B cell (primary cell): ENCODE measurements around the gene CLEC19A. TPM values are rescaled to one million over a fixed set of nuclear protein-coding genes. Genes with fewer than 3 reads are reported as not detected.

Experiments
- ATAC-seq: fragments of 200-7000 bp; cut with Tn5 transposase; one replicate; pipeline ENCODE4 v1.10.0; 2021; ENCODE audit warnings: low read depth, mild to moderate bottlenecking, moderate number of reproducible peaks, moderate library complexity
- CTCF ChIA-PET: fragments of 350-600 bp; sonication (Branson Sonifier 250); formaldehyde crosslinking; loops from one replicate; lab custom pipeline; 2021; ENCODE audit warnings: antibody characterized with exemption, inconsistent platforms; lab: Charles Lee
- POLR2A ChIA-PET: fragments of 350-600 bp; sonication (Branson Sonifier 250); formaldehyde crosslinking; loops from one replicate; lab custom pipeline; 2021; ENCODE audit warnings: antibody characterized with exemption; lab: Charles Lee
- DNase-seq: peaks from one replicate; pipeline ENCODE4 v3.0.0; 2013
- H2AFZ ChIP-seq: 2 replicates; pipeline ENCODE4 v1.6.1; 2012; ENCODE audit warnings: mild to moderate bottlenecking, low read depth, low read length; ENCODE audit not compliant: insufficient read depth, poor library complexity, severe bottlenecking
- H3K27ac ChIP-seq, 2 donors: 1 replicate in 1 of 2; 2 replicates in 1 of 2; pipeline ENCODE4 v1.5.1; 2012 to 2013; ENCODE audit warnings: low read length in 2 of 2, mild to moderate bottlenecking in 2 of 2, moderate library complexity in 1 of 2
- H3K27me3 ChIP-seq, 4 experiments: fragments of 200-600 bp in 1 of 4; sonication (generic) in 1 of 4; replicated peaks in 1 of 4; 1 replicate in 2 of 4; 2 replicates in 2 of 4; pipeline versions ENCODE4 v1.6.1 to v1.7.0; 2013 to 2016; ENCODE audit warnings: low read length in 3 of 4, mild to moderate bottlenecking in 2 of 4, mixed read lengths in 1 of 4, moderate library complexity in 1 of 4; ENCODE audit not compliant: insufficient read depth in 4 of 4, control insufficient read depth in 3 of 4; ENCODE audit errors: control extremely low read depth in 1 of 4
- H3K36me3 ChIP-seq, 2 experiments: replicated peaks in 1 of 2; 1 replicate in 1 of 2; 2 replicates in 1 of 2; pipeline versions ENCODE4 v1.6.1 to v1.7.1; 2013; ENCODE audit warnings: low read length in 1 of 2; ENCODE audit not compliant: insufficient read depth in 2 of 2, control insufficient read depth in 1 of 2; ENCODE audit errors: control extremely low read depth in 1 of 2, extremely low read depth in 1 of 2
- H3K4me1 ChIP-seq, 2 donors: fragments of 200-600 bp in 1 of 2; sonication (generic) in 1 of 2; 1 replicate in 1 of 2; 2 replicates in 1 of 2; pipeline versions ENCODE4 v1.5.1 to v1.6.1; 2013 to 2017; ENCODE audit warnings: low read length in 2 of 2; ENCODE audit not compliant: control insufficient read depth in 2 of 2, insufficient read depth in 2 of 2
- H3K4me2 ChIP-seq: replicated peaks from 2 replicates; pipeline ENCODE3; 2012; ENCODE audit warnings: mild to moderate bottlenecking, low read depth, low read length; ENCODE audit not compliant: poor library complexity, severe bottlenecking
- H3K4me3 ChIP-seq, 5 experiments: fragments of 200-600 bp in 1 of 5; sonication (generic) in 1 of 5; 1 replicate in 3 of 5; 2 replicates in 2 of 5; pipeline versions ENCODE4 v1.5.1 to v1.7.0; 2011 to 2016; ENCODE audit warnings: low read length in 4 of 5, mild to moderate bottlenecking in 4 of 5, low read depth in 2 of 5, control low read depth in 1 of 5, moderate library complexity in 1 of 5; ENCODE audit not compliant: insufficient read depth in 1 of 5; ENCODE audit errors: control extremely low read depth in 1 of 5, extremely low read depth in 1 of 5
- H3K79me2 ChIP-seq: fragments of 200-600 bp; sonication (generic); one replicate; pipeline ENCODE4 v1.6.0; 2016; ENCODE audit warnings: low read length; ENCODE audit not compliant: control insufficient read depth, insufficient read depth
- H3K9ac ChIP-seq: fragments of 200-600 bp; sonication (generic); 2 replicates; pipeline ENCODE4 v1.6.1; 2017; ENCODE audit warnings: mild to moderate bottlenecking, low read length, moderate library complexity
- H3K9me3 ChIP-seq, 3 donors: one replicate each; pipeline versions ENCODE4 v1.6.1 to v1.7.1; 2013; ENCODE audit warnings: low read length in 2 of 3; ENCODE audit not compliant: control insufficient read depth in 2 of 3, insufficient read depth in 1 of 3; ENCODE audit errors: control extremely low read depth in 1 of 3
- H4K20me1 ChIP-seq: 2 replicates; pipeline ENCODE4 v1.6.0; 2012; ENCODE audit warnings: mild to moderate bottlenecking, low read length; ENCODE audit not compliant: insufficient read depth, control insufficient read depth, poor library complexity, severe bottlenecking
- H3K27ac Mint-ChIP-seq: one replicate; pipeline ENCODE4 v1.8.0; 2021; ENCODE audit warnings: mixed read lengths
- H3K27me3 Mint-ChIP-seq: one replicate; pipeline ENCODE4 v1.8.0; 2021; ENCODE audit warnings: mixed read lengths
- H3K4me1 Mint-ChIP-seq: one replicate; pipeline ENCODE4 v1.8.0; 2021; ENCODE audit warnings: mixed read lengths
- H3K4me3 Mint-ChIP-seq: one replicate; pipeline ENCODE4 v1.8.0; 2021; ENCODE audit warnings: mixed read lengths
- H3K9me3 Mint-ChIP-seq: one replicate; pipeline ENCODE4 v1.8.0; 2022; ENCODE audit warnings: mixed read lengths; ENCODE audit not compliant: insufficient read depth
- EZH2 ChIP-seq: IDR thresholded peaks from 2 replicates; pipeline ENCODE4 v1.6.1; 2012; ENCODE audit warnings: borderline replicate concordance, low read depth, mild to moderate bottlenecking, moderate library complexity, low read length; ENCODE audit not compliant: insufficient read depth, poor library complexity, severe bottlenecking
- WGBS: methylation state at CpG from one replicate; pipeline ENCODE4 v1.1.5; 2013; ENCODE audit warnings: missing lambda C conversion rate; ENCODE audit not compliant: insufficient coverage; 5-methylcytosine and 5-hydroxymethylcytosine counted together
- intact Hi-C: fragments of 100-400 bp; cut with micrococcal nuclease; formaldehyde crosslinking; loops from one replicate; pipeline ENCODE4 v1.10.0; 2022
- polyA plus RNA-seq: library from polyadenylated mRNA; depleted of rRNA; stranded (reverse); fragments of >200 nt; gene quantifications from 2 replicates; pipeline ENCODE4 v1.2.3, GENCODE V29; 2012
- total RNA-seq, 2 donors: library from RNA; stranded (reverse); fragments of 120-200 nt in 1 of 2; gene quantifications; 1 replicate in 1 of 2; 2 replicates in 1 of 2; pipeline versions ENCODE4 v1.2.3 to v1.2.4, GENCODE V29; 2013 to 2022
- TF ChIP-seq, protein P1 (sequence below): fragments of 200-600 bp; IDR thresholded peaks from one replicate; pipeline ENCODE4 v1.8.0; 2022; ENCODE audit warnings: antibody characterized with exemption, mild to moderate bottlenecking

The CLEC19A gene
- total and polyA plus RNA-seq, 2 donors (not counting 1 experiment from before 2014, with no cell fraction given) = not detected

DNA sequence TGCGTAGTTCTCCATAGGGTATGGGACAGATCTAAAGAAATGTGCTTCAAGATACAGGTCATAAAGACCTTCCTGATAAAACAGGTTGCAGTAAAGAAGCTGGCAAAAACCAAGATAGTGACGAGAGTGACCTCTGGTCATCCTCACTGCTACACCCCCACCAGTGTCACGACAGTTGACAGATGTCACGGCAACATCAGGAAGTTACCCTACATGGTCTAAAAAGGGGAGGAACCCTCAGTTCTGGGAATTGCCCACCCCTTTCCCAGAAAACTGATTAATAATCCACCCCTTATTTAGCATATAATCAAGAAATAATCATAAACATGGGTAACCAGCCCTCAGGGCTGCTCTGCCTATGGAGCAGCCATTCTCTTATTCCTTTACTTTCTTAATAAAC lies 46.3 kb downstream of the CLEC19A start:
- Histone ChIP-seq H3K36me3 (no peaks in the 10 kb centered on the region), H3K9ac (no peak overlapping the region), H3K4me3 (no peak overlapping the region), H2AFZ (no peak overlapping the region), H3K27ac (no peak overlapping the region), H3K9me3 (peaks cover 0 to 10% (median 2%) of the 10 kb centered on the region in 3 donors), H3K4me1 (no peaks in the 10 kb centered on the region), H3K27me3 (no peaks in the 10 kb centered on the region), H3K4me2 (no peak overlapping the region), H3K79me2 (no peaks in the 10 kb centered on the region), H4K20me1 (no peaks in the 10 kb centered on the region)
- DNase-seq (no peak), ATAC-seq (no peak)
- 79% methylated on average over 4 of the region's 4 CpGs for whole genome bisulfite sequencing
- TF ChIP-seq, protein P1, sequence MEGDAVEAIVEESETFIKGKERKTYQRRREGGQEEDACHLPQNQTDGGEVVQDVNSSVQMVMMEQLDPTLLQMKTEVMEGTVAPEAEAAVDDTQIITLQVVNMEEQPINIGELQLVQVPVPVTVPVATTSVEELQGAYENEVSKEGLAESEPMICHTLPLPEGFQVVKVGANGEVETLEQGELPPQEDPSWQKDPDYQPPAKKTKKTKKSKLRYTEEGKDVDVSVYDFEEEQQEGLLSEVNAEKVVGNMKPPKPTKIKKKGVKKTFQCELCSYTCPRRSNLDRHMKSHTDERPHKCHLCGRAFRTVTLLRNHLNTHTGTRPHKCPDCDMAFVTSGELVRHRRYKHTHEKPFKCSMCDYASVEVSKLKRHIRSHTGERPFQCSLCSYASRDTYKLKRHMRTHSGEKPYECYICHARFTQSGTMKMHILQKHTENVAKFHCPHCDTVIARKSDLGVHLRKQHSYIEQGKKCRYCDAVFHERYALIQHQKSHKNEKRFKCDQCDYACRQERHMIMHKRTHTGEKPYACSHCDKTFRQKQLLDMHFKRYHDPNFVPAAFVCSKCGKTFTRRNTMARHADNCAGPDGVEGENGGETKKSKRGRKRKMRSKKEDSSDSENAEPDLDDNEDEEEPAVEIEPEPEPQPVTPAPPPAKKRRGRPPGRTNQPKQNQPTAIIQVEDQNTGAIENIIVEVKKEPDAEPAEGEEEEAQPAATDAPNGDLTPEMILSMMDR = no peak
- no peak for TF ChIP-seq EZH2
- intact Hi-C loops = no loop called here
- ChIA-PET CTCF (no interaction called here), POLR2A (no interaction called here)
- no peak overlapping the region for H3K4me3 Mint-ChIP-seq
- H3K4me1 Mint-ChIP-seq = no peaks in the 10 kb centered on the region
- H3K27me3 Mint-ChIP-seq = peaks cover 3% of the 10 kb centered on the region
- peaks cover 3% of the 10 kb centered on the region for H3K9me3 Mint-ChIP-seq
- no peak overlapping the region for H3K27ac Mint-ChIP-seq

DNA sequence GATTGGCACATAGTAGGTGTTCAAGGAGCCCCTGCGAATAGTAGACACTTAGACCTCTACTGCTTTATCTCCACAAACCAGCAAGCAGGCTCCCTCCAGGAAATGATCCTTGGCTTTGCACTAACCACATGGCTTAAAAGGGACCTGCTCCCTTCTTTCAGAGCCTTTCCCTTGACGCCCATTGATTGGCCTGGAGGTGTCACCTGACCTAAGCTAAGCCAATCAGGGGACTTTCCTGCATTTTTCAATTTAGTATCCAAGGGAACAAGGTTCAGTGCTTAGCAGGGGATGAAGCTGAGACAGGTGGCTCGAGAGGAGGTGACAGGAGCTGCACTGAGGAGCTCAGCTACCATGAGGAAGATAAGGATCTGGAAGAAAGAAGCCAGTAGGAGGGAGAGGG lies 52.8 kb downstream of the CLEC19A start:
- H3K4me3 Mint-ChIP-seq = no peak overlapping the region
- no peak for ATAC-seq
- H3K79me2 ChIP-seq = no peaks in the 10 kb centered on the region
- no peak overlapping the region for H3K9ac ChIP-seq
- intact Hi-C loops = no loop called here
- no peaks in the 10 kb centered on the region for H3K4me1 Mint-ChIP-seq
- no peaks in the 10 kb centered on the region for H3K4me1 ChIP-seq
- CTCF ChIA-PET = interaction anchor here (0.9 kb wide), 1 partner anchor 251 kb away, joined by 3 read pairs; no protein-coding TSS in a partner anchor
- POLR2A ChIA-PET = no interaction called here
- DNase-seq = no peak
- no peak overlapping the region for H3K4me3 ChIP-seq
- 51% methylated on average over 3 of the region's 3 CpGs for WGBS
- TF ChIP-seq, protein P1 = no peak
- TF ChIP-seq EZH2 = no peak
- no peaks in the 10 kb centered on the region for H3K27me3 ChIP-seq
- H3K4me2 ChIP-seq = no peak overlapping the region
- H3K27ac ChIP-seq = no peak overlapping the region
- H3K9me3 ChIP-seq = no peaks in the 10 kb centered on the region
- H4K20me1 ChIP-seq = no peaks in the 10 kb centered on the region
- no peaks in the 10 kb centered on the region for H3K36me3 ChIP-seq
- no peak overlapping the region for H2AFZ ChIP-seq
- H3K9me3 Mint-ChIP-seq = no peaks in the 10 kb centered on the region
- H3K27me3 Mint-ChIP-seq = peaks cover 2% of the 10 kb centered on the region
- H3K27ac Mint-ChIP-seq = no peak overlapping the region
